PFSK-1 (cell line): ENCODE results near the gene KIF13A.

Experiments
- FOXP2 ChIP-seq: optimal IDR thresholded peaks from 2 replicates; pipeline ENCODE3; 2011; ENCODE audit warnings: borderline replicate concordance, control low read depth, inconsistent platforms; ENCODE audit not compliant: insufficient read depth; ENCODE audit errors: extremely low read length, extremely low read depth
- POLR2AphosphoS5 ChIP-seq: IDR thresholded peaks from 2 replicates; pipeline ENCODE4 v1.6.1; 2012; ENCODE audit warnings: low read depth, mild to moderate bottlenecking, control low read depth, low read length, moderate library complexity
- REST ChIP-seq, 2 experiments: IDR thresholded peaks; 2 replicates each; pipeline versions ENCODE4 v1.6.1 to v1.8.0; 2011 to 2012; ENCODE audit warnings: low read depth in 2 of 2, low read length in 2 of 2, control low read depth in 1 of 2, inconsistent platforms in 1 of 2, mild to moderate bottlenecking in 1 of 2, moderate library complexity in 1 of 2; ENCODE audit not compliant: insufficient read depth in 1 of 2
- SIN3A ChIP-seq: IDR thresholded peaks from 2 replicates; pipeline ENCODE4 v1.6.1; 2012; ENCODE audit warnings: mild to moderate bottlenecking, low read length, moderate library complexity, borderline replicate concordance; ENCODE audit not compliant: insufficient read depth
- TAF1 ChIP-seq: IDR thresholded peaks from 2 replicates; pipeline ENCODE4 v1.6.1; 2012; ENCODE audit warnings: low read length, control low read depth, borderline replicate concordance; ENCODE audit not compliant: insufficient read depth

DNA sequence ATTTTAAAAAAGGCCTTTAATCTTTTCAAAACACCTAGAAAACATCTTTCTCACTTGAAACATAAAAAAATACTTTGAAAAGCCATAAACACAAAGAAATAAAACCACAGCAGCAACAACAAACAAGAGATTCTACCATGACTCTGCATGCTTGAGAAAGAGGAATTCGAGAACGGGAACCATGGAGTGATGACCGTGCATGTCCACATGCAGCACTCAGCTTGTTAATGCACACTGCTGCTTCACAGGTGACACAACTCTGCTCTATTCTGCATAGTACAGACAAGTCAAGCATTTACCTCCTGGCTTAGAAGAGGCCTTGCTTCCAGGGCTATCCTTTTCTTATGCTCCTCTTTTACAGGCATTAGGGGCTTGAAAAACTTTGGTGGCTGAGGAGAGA lies 215.8 kb downstream of the KIF13A start:
- TF ChIP-seq TAF1 (no peak), POLR2AphosphoS5 (no peak), SIN3A (no peak), REST (IDR thresholded peaks at IDR 0.05; ENCODE audit: insufficient read depth in 1 of 2, low read depth in 2 of 2, low read length in 2 of 2) (no peak), FOXP2 (no peak)
